Measurements from ENCODE around the gene IMPDH1. TPM values are rescaled to one million over a fixed set of nuclear protein-coding genes. Genes with fewer than 3 reads are reported as not detected.
A peak's percentile ranks its signal among the peaks of the same experiment; 100 is the strongest.

Gene IMPDH1
- total RNA-seq, 1 experiment from 2014 or later: 114 TPM

GRCh38 chr7:128431754-128432153 is 22.0 kb upstream of the IMPDH1 start:
- Histone ChIP-seq H3K4me3 (ENCODE audit: low read depth in 2 of 2, low read length in 2 of 2) (no peak overlapping the region), H3K4me1 (ENCODE audit: control insufficient read depth, insufficient read depth, low read length) (peaks cover 72% of the 10 kb centered on the region), H3K27me3 (ENCODE audit: control insufficient read depth, insufficient read depth, low read length) (no peaks in the 10 kb centered on the region), H3K9me3 (ENCODE audit: control insufficient read depth, insufficient read depth, low read depth, low read length) (no peaks in the 10 kb centered on the region), H3K36me3 (ENCODE audit: control insufficient read depth, insufficient read depth, low read length) (no peaks in the 10 kb centered on the region), H3K27ac (ENCODE audit: low read length) (peak overlapping the region; percentile 97)
- intact Hi-C loops (cut with micrococcal nuclease; ENCODE audit: unreplicated experiment) (no loop called here), in situ Hi-C loops (cut with HindIII; ENCODE audit: low pct_unique_long_range_greater_than_20kb, low sequenced_read_pairs) (no loop called here)
- ChIA-PET CTCF (interaction anchor here (7.8 kb wide), 1 partner anchor 29 kb away, joined by 133 read pairs; no protein-coding TSS in a partner anchor), POLR2A (interaction anchor here (1.0 kb wide), 1 partner anchor 22 kb away, joined by 3 read pairs; no protein-coding TSS in a partner anchor)
- DNase-seq (ENCODE audit: low read depth, low spot score) (no peak), ATAC-seq (no peak)
- BruUV-seq (replicated peaks): no TSS peak
- no peak for TF ChIP-seq TCF7L2 (IDR thresholded peaks at IDR 0.05; ENCODE audit: low read depth, low read length)
- no peak for TF ChIP-seq CTCF (IDR thresholded peaks at IDR 0.05)
- no peak for TF ChIP-seq SIN3A (IDR thresholded peaks at IDR 0.05; ENCODE audit: borderline replicate concordance, insufficient read depth, low read depth, low read length)
- TF ChIP-seq REST (IDR thresholded peaks at IDR 0.05; ENCODE audit: insufficient read depth in 1 of 2, low read depth in 2 of 2, low read length in 1 of 2): no peak
- TF ChIP-seq POLR2AphosphoS5 (IDR thresholded peaks at IDR 0.05; ENCODE audit: low read depth, low read length): no peak

GRCh38 chr7:128431221-128431620 is 21.4 kb upstream of the IMPDH1 start:
- H3K27ac ChIP-seq (ENCODE audit: low read length): peak overlapping the region; percentile 97
- no peaks in the 10 kb centered on the region for H3K36me3 ChIP-seq (ENCODE audit: control insufficient read depth, insufficient read depth, low read length)
- no peak for TF ChIP-seq REST (IDR thresholded peaks at IDR 0.05; ENCODE audit: insufficient read depth in 1 of 2, low read depth in 2 of 2, low read length in 1 of 2)
- TF ChIP-seq SIN3A (IDR thresholded peaks at IDR 0.05; ENCODE audit: borderline replicate concordance, insufficient read depth, low read depth, low read length): no peak
- no peak for TF ChIP-seq TCF7L2 (IDR thresholded peaks at IDR 0.05; ENCODE audit: low read depth, low read length)
- TF ChIP-seq POLR2AphosphoS5 (IDR thresholded peaks at IDR 0.05; ENCODE audit: low read depth, low read length): no peak
- no peak for TF ChIP-seq CTCF (IDR thresholded peaks at IDR 0.05)
- CTCF ChIA-PET: interaction anchor here (7.8 kb wide), 1 partner anchor 30 kb away, joined by 133 read pairs; no protein-coding TSS in a partner anchor
- ATAC-seq (peak; percentile 45; the same call in 1 of the 2 replicates), DNase-seq (ENCODE audit: low read depth, low spot score) (no peak)
- no peak overlapping the region for H3K4me3 ChIP-seq (ENCODE audit: low read depth in 2 of 2, low read length in 2 of 2)
- in situ Hi-C loops (cut with HindIII; ENCODE audit: low pct_unique_long_range_greater_than_20kb, low sequenced_read_pairs) (no loop called here), intact Hi-C loops (cut with micrococcal nuclease; ENCODE audit: unreplicated experiment) (no loop called here)
- POLR2A ChIA-PET: no interaction called here
- H3K27me3 ChIP-seq (ENCODE audit: control insufficient read depth, insufficient read depth, low read length): no peaks in the 10 kb centered on the region
- H3K4me1 ChIP-seq (ENCODE audit: control insufficient read depth, insufficient read depth, low read length): peaks cover 68% of the 10 kb centered on the region
- H3K9me3 ChIP-seq (ENCODE audit: control insufficient read depth, insufficient read depth, low read depth, low read length): no peaks in the 10 kb centered on the region
- BruUV-seq (replicated peaks): no TSS peak

All from Panc1 (cell line).